HG03095 (cell line): Measurements from ENCODE around the gene CARMIL1.

ENCODE experiments used
- ATAC-seq: cut with Tn5 transposase; IDR thresholded peaks from one replicate; pipeline ENCODE4 v1.9.1; 2021; ENCODE audit warnings: moderate library complexity; ENCODE audit not compliant: unreplicated experiment

The CARMIL1 gene

DNA sequence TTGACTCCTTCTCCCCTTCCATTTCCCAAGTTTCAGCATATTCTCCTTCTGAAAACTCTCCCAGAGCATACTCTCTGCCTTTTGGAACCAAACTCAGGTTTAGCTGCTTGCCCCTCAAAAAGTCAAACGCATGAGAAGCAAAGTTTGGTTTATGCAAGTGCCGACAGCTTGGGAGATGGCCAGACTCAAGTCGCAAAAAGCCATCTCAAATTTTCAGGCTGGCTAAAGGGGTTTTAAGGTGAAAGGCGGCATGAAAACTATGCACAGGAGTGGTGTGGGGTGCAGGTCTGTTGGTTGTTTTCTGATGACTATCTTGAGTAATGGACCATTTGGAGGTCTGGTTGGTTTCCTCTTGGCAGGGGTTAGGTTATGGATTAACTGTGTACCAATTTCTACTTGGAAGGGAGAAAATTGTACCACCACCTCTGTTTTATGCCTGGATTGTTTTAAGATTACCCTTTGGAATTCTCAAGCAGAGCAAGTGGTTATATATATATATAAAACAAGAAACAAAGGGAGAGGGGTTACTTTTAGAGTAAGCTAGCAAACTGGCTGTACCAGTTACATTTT is 320.4 kb downstream of the CARMIL1 start:
- ATAC-seq = no peak

DNA sequence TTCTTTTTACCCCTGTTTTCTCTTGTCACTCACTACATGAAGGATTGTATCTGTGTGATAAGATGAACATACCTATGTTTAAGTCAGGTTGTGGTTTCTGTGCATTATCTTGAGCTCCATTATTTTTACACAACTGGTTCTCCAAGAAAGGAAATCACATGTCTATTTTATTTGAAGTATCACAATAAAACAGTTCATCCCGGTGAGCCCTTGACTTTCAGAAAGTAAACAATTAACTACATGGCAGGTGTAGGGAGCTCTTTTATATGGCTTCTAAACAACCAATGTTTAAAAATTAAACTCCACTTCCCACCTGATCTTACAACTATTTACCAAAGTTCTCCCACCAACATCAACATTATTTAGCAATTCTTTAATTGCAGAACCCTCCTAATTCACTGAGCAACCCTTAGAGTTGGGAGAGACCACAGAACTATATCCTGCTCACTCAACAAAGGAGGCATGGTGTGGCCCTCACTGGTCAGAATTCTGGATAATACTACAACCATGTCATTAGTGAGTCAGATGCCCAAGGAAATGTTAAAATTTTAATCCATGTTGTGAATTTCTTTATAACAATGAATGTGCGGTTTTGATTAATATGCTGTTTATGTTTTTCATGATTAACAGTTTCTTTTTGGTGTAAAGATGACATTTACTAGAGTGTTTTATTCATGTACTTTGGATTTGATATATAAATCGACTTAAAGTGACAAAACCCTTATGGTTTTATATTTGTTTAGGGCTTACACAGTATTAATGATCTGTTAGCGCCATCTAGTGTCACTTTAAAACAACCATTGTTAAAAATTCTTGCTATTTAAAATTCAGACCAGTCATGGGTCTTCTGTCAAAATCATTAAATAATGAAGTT is 322.9 kb downstream of the CARMIL1 start:
- ATAC-seq = no peak

DNA sequence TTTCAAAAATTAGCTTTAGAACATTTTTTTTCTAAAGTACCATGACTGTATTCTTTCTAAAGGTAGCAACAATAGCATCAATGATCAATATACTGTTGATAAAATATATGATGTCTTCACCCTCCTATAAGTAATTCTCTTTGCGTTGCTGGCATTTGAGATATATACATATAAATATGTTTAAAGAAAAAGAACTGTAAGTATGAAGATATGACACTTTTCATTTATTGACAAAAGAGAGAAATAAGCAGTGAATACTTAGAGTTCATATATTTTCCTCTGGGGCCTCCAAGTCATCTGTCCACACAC is 323.5 kb downstream of the CARMIL1 start:
- no peak for ATAC-seq

DNA sequence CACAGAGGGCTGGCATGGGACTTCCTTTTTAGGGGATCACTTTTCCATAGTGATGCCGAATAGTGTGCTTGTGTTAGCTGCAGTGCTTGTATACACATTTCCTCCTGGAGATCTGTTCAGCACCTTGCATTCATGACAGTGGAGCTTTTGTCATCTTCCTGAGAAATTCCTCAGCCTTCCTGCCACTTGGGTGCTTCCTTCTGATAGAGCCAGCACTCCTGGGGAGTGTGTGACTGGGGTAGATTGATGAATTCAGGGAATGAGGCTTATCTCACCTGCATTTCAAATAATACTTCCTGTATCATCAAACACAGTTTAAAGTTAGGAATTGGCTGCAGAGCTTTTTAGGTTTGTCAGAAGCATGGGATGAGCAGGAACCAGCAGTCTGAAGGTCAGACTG is 324.1 kb downstream of the CARMIL1 start:
- no peak for ATAC-seq

DNA sequence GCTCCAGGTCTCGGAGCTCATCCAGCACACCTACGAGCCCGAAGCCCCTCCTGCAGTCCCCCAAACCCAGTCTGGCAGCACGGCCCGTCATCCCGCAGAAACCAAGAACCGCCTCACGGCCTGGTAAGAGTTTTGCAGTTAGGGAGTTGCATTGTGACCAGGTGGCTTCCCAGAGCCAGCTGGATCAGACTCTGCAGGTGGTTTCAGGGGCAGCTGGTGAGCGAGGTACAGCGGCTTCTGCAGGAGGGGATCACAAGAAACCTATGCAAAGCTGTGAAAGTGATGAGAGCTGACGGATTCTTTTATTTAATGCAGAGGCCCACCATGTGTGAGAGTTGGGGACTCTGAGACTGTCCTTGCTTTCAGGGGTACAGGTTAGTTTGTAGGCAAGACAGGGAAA is 327.0 kb downstream of the CARMIL1 start:
- no peak for ATAC-seq

DNA sequence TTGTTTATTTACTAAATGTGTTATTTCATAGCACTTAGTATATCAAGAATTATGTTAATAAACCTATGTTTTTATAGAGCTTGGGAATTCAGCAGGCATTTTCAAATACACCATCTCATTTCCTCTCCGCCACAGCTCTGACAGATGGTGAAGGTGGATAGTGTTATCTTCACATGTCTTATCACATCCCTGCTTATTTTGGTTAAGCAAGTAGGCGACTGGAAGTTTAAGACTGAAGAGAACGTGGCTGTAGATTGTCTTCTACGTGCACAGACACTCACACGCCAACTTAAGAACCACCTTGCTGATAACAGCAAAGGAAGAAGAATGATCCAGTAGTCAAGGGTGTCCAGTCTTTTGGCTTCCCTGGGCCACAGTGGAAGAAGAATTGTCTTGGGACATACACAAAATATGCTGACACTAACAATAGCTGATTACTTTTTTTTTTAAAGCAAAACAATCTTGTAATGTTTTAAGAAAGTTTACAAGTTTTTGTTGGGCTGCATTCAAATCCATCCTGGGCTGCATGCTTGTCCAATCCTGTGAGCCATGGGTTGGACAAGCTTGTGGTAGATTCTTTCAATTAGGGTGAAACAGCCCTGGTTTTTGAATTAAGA is 329.5 kb downstream of the CARMIL1 start:
- no peak for ATAC-seq

DNA sequence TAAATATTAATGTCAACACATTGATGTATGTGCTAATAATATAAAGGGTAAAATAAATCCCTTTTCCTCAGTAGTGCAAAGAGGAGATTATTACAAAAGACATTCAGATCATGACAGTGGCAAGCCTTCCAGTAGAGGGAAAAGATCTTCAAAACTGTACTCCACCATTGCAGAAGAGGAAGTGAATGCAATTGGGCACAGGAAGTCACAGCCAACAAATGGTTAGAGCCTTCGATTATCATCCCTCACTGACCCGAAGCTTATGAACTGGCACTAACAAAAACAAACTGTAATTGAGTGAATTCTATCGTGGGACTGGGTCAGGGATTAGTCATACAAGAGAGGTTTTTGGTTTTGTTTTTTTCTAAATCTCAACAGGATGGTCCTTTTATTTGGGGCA is 333.5 kb downstream of the CARMIL1 start:
- no peak for ATAC-seq

DNA sequence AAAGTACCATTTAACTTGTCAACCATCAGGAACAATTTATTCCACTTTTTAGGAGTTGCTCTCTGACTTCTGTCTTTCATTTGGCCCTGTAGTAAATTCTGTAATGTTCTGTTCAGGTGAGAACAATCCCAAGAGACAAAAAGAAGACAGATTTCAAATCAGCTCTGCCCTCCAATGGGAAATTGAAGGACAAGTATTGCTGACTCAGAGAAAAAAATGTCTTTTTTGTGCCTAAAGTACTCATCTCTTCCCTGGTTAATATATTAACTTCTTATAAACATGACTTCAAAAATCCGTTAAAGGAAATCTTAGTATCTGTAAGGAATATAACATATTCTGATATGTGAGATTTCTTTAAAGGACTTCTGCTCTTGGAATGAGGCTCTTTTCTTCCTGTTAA is 334.2 kb downstream of the CARMIL1 start:
- ATAC-seq = no peak

DNA sequence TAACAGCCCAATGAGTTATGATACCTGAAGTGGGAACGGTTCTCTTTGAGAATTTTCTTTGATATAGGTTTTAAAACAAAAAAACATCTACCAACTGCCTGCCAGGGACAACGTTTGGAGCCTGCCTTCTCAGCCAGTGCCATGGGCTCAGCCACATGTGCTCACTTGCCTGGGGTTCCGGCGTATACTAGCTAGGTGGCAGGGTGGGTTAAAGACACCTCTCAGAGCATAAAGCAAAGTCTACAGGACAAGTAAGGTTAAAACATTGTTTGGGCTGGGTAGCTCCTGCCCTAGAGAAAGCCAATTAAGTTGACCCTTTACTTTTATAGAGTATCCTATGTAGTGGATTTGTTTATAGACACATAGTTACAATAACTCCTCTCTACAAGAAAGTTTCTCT is 334.9 kb downstream of the CARMIL1 start:
- ATAC-seq = no peak

DNA sequence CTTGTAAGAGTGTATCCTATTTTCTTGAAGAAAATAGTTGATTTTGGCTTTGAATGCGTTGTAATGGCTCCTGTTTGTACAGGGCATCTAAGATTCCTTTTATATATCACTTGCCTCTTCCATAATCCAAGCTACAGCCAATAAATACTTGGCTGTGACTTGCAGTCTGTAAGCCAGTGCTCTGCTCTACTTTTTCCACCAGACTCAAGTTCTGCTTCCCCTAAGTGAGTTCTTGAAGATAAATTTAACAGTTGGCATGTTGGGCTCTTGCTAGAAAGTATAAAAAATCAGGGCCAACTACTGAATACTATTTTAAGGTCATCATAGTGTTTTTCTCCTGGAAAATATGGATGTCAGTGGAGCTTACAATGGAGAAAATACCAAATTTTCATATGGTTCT is 336.3 kb downstream of the CARMIL1 start:
- ATAC-seq = no peak

DNA sequence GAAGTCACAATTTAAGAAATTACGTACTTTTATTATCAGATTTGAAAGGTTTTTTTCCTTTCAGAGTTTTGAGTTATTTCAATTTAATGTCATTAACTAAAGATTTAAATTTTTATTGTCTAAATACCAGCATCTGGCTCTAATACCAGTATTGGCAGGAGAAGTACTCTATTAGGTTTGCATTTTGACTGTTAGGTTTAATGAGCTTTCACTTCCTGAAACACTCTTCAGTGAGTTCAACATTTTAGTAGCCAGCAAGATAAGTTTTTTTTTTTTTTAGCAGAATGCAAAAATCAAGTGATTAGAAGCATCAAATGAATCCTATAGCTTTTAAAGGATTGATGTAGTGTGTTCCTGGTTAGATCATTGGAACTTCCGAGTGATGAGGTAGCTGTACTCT is 338.8 kb downstream of the CARMIL1 start:
- no peak for ATAC-seq

DNA sequence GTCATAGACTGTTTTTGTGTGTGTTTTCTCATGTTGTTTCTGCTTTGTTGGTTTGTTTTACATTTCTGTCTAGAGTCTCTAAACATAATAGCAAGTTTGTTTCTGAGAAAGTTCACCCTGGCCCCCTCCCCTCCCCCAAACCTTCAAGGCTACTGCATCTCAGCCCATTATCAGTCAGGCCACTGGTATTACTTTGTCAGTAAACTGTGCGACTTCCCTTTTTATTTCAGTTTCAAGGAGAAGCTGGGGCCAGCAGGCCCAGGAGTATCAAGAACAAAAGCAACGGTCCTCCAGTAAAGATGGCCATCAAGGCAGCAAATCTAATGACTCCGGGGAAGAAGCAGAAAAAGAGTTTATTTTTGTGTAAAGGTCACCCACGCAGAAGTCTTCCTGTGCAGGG is 340.0 kb downstream of the CARMIL1 start:
- no peak for ATAC-seq

DNA sequence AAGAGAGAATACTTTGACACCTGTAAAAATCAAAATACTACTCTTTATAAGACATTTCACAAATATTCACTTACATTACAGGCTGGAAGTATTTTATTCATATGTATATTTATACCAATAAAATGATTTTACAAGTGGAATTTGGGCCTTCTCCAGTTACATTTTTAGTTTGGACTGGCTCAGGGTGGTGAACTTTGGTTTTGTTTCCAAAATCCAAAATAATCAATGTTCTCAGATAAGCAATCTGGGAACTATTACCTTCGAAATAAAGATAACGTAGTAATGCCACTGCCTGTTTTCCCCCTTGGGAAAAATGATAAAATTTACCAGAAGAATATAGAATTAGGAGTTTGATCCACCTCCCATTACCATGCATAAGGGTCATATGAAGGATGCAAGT is 341.2 kb downstream of the CARMIL1 start:
- ATAC-seq = no peak

DNA sequence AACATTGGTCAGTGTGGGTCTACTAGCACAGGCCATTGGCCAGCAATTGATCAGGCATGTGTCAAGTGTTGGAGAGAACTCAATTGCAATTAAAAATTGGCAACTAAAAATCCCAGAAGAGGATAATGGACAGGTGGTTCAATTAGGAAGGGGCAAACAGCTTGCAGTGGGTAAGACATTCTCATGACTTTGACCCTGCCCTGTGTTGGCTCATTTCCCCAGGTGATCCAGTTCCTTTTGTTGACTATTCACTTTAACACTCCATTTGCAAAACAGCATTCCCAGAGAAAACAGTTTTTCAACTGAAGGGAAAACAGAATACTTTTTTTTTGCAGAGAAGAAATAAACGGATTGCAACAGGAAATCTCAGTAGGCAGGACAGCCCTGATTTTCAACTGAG is 343.9 kb downstream of the CARMIL1 start:
- no peak for ATAC-seq

DNA sequence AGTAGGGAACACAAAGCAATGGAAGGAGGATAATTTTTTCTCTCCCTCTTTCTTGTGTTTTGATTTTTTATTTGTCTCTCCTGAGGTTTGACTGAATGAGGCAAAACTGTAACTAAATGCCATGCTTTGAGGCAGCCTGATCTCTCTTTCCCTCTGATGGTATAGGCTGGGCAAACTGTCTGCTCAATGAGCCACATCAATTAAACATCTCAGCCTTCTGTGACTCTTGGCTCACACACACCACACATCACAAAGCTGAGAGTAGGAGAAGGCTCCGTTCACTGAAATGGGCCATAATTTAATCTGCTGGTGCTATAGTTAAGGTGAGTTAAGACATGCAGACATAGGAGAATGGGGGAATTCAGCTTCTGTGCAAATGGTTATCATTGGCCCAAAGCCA is 344.7 kb downstream of the CARMIL1 start:
- no peak for ATAC-seq

DNA sequence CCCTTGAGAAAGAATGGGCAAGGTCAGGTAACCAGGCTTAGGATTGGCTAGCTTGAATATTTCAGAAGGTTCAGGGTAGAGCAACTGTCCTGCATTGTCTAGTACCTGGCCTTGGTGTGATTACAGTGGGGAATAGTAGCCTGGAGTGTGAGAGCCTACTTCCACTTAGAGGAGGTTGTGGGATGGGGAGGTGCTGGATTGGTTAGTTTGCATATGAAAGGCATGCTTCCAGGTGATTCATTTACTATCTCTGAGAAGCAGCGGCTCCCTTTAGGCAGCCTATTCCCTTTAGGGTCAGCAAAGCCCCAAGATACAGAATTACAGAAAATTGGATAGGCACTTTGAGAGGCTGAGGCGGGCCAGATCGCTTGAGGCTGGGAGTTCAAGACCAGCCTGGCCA is 347.8 kb downstream of the CARMIL1 start:
- no peak for ATAC-seq

DNA sequence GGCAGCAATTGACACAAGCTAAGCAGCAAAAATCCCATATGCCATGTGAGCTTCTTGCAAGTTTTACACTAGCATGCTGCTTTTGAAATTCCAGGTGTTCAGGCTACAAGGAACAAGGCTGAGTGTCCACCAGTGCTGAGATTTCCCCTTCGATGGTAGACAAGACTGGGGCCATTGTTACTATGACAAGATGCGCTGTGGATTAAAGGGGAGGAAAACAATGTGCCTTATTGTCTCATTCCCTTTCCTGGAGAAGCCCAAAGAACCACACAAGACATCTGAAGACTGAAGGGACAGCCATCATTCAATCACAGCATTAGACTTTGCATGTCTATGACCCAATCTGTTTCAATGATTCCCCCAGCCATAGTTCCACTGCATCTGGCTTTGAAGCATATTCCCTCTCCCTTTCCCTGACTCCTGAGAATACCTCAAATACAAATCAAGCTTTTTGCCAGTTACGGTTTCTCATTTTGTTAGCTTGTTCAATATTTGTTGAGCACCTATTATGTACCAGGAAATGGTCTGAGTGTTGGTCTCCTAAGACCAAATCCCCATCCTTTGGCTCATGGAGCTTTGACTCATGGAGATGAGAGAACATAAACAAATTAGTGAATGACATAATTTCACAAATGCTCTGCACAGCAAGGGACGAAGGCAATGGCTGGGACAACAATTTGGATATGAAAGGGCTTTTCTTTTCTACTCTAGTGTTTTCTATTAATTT is 349.5 kb downstream of the CARMIL1 start:
- ATAC-seq = no peak

DNA sequence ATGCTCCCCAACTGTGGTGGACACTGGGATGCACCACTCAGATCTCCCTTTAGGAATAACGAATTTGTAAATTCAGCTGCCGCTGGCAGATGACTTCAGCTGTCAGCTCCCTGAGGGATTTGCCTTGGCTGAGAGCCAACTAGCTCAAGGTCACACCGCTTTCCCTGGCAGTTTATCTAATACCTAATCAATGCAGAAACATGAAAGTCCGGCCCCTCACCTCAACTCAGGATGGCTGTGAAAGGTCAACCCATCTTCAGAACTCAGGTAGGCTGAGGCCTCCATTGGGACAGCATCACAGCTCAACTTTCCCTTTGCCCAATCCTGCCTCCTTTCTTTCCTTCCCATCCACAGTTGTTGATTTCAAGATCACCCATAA is 350.0 kb downstream of the CARMIL1 start:
- ATAC-seq = no peak

DNA sequence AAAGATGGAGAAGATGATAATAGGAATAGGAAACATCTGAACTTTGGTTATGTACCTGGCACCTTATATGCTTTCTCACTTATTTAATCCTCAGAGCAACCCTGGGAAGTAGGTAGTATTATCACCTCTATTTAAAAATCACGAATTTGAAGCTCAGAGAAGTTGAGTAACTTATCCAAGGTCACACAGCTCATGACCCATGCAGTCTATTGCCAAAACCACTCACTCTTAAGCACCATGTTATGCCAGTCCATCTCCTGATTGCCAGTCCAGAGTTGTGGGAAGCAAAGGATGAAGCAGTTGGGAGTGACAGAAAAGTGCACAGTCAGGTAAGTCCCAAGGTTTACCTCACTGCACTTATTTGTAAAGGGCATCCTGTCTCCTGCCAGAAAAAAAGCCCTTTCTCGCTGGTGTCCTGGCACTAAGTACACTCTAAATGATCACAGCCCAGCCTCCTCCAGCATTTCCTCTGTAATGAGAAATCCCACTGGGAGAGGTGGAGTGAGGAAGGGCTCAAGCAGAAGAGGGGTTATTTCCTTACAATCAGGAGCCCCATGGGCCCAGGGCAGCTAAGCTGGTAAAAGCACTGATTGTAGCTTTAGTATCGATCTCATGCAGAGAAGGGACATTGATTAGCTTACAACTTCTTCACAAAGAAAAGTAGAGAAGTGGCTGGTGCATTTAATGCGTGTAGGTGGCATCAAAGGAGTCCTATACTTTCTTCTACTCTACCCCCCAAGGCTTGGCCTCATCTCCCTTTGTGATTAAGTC is 351.5 kb downstream of the CARMIL1 start:
- ATAC-seq = no peak

DNA sequence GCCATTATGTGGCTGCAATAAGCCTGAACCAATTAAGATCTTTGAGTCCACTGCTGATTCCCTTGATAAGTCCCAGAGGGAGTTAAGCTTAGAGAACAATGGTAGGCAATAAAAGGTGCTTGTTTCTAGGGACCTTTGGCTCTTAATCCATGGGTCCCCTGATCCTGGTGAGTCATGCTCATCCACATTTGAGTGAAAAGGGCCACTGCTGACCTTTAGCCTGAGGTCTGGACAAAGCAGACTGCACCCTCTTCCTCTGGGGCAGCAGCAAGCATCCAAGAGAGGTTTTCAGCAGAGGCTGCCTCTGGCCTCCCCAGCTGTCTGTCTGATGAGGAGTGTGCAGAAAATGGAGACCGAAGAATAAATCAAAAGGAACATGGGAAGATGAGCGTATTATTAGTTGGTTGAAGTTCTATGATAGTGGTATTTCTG is 356.7 kb downstream of the CARMIL1 start:
- no peak for ATAC-seq

DNA sequence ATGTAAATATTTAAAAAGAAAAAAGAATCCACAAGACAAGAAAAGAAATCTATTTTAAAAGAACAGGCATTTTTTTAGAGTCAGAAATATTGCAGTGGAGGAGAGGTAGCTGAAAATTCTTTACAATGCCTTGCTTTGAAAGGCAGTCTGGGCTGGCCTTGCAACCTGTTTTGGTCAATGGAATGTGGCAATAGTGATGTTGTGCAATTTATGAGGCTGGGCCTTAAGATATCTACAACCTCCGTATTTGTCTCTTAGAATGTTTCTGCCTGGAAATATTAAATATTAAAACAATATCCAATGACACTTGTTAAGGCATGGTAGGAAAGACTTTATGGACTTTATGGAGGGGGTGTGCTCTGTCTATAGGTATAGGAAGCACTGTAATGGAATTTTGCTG is 358.0 kb downstream of the CARMIL1 start:
- no peak for ATAC-seq
